MM.1S (cell line): ENCODE measurements around the gene CNTN1.

Experiments used
- DNase-seq: peaks from one replicate; pipeline ENCODE4 v3.0.0-alpha.2; 2015
- H2AFZ ChIP-seq: fragments of 300-600 bp; sonication (generic); 2 replicates; pipeline ENCODE4 v1.6.0; 2016; ENCODE audit warnings: antibody characterized with exemption, low read length
- H3F3A ChIP-seq: fragments of 300-600 bp; sonication (generic); 2 replicates; pipeline ENCODE4 v1.6.1; 2016; ENCODE audit warnings: mild to moderate bottlenecking, antibody characterized with exemption, low read length, moderate library complexity, mixed read lengths; ENCODE audit not compliant: insufficient read depth
- H3K27ac ChIP-seq: fragments of 300-600 bp; sonication (generic); 2 replicates; pipeline ENCODE4 v1.5.1; 2016; ENCODE audit warnings: mild to moderate bottlenecking, low read length
- H3K27me3 ChIP-seq: fragments of 300-600 bp; sonication (generic); replicated peaks from 2 replicates; pipeline ENCODE4 v1.6.0; 2016; ENCODE audit warnings: low read length; ENCODE audit not compliant: insufficient read depth
- H3K36me3 ChIP-seq: fragments of 300-600 bp; sonication (generic); replicated peaks from 2 replicates; pipeline ENCODE4 v1.6.1; 2016; ENCODE audit warnings: mild to moderate bottlenecking, low read length, mixed read lengths; ENCODE audit not compliant: insufficient read depth
- H3K4me1 ChIP-seq: fragments of 300-600 bp; sonication (generic); 2 replicates; pipeline ENCODE4 v1.6.1; 2016; ENCODE audit warnings: low read length, mixed read lengths
- H3K4me2 ChIP-seq: fragments of 300-600 bp; sonication (generic); 2 replicates; pipeline ENCODE4 v1.6.0; 2016; ENCODE audit warnings: low read depth, low read length
- H3K4me3 ChIP-seq: fragments of 300-600 bp; sonication (generic); 2 replicates; pipeline ENCODE4 v1.5.1; 2016; ENCODE audit warnings: low read length, mixed read lengths
- H3K79me2 ChIP-seq: fragments of 300-600 bp; sonication (generic); 2 replicates; pipeline ENCODE4 v1.6.1; 2016; ENCODE audit warnings: mixed run types, low read length, mixed read lengths
- H3K9ac ChIP-seq: fragments of 300-600 bp; sonication (generic); 2 replicates; pipeline ENCODE4 v1.6.1; 2016; ENCODE audit warnings: low read length, mixed read lengths
- H3K9me2 ChIP-seq: fragments of 300-600 bp; sonication (generic); replicated peaks from 2 replicates; pipeline ENCODE4 v1.6.1; 2016; ENCODE audit warnings: mild to moderate bottlenecking, low read length, mixed read lengths; ENCODE audit not compliant: insufficient read depth
- H3K9me3 ChIP-seq: fragments of 300-600 bp; sonication (generic); replicated peaks from 2 replicates; pipeline ENCODE4 v1.6.1; 2016; ENCODE audit warnings: mild to moderate bottlenecking, low read length, mixed read lengths; ENCODE audit not compliant: insufficient read depth
- H4K20me1 ChIP-seq: fragments of 300-600 bp; sonication (generic); 2 replicates; pipeline ENCODE4 v1.6.1; 2016; ENCODE audit warnings: mild to moderate bottlenecking, low read length, moderate library complexity, mixed read lengths; ENCODE audit not compliant: insufficient read depth
- EZH2 ChIP-seq: fragments of 300-600 bp; sonication (generic); optimal IDR thresholded peaks from 2 replicates; pipeline ENCODE3; 2017; ENCODE audit warnings: low read depth, mild to moderate bottlenecking, antibody characterized with exemption, low read length, mixed read lengths
- EZH2phosphoT487 ChIP-seq: fragments of 300-600 bp; sonication (generic); IDR thresholded peaks from 2 replicates; pipeline ENCODE4 v1.6.1; 2018; ENCODE audit warnings: antibody characterized with exemption, low read length
- TF ChIP-seq, protein P1 (sequence below): fragments of 300-600 bp; sonication (generic); IDR thresholded peaks from 2 replicates; pipeline ENCODE4 v1.5.1; 2016; ENCODE audit warnings: antibody characterized with exemption, low read length, mixed read lengths

The CNTN1 gene

DNA sequence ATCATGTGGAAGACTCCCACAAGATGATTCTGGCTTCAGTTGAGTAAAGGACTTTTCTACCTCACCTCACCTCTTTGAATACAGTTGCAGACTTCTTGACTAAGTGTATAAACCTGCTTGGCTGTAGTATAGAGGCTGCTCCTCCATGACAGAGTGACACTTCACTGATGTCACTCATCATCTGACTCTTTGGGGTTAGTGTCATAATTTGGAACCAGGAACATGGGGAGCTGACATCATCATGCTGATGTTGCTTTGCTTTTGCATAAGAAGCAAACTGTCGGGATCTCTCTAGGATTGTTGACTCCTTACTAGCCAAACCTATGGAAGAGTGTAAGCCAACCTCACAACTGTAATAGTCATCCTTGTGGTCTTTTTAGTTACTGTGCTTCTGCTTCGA is 420.7 kb downstream of the CNTN1 start:
- DNase-seq: no peak
- H3K9me3 ChIP-seq: no peaks in the 10 kb centered on the region
- H3K27ac ChIP-seq: no peak overlapping the region
- H3K27me3 ChIP-seq: no peaks in the 10 kb centered on the region
- H2AFZ ChIP-seq: no peak overlapping the region
- H4K20me1 ChIP-seq: no peaks in the 10 kb centered on the region
- H3K9me2 ChIP-seq: no peaks in the 10 kb centered on the region
- no peaks in the 10 kb centered on the region for H3K79me2 ChIP-seq
- TF ChIP-seq, protein P1, sequence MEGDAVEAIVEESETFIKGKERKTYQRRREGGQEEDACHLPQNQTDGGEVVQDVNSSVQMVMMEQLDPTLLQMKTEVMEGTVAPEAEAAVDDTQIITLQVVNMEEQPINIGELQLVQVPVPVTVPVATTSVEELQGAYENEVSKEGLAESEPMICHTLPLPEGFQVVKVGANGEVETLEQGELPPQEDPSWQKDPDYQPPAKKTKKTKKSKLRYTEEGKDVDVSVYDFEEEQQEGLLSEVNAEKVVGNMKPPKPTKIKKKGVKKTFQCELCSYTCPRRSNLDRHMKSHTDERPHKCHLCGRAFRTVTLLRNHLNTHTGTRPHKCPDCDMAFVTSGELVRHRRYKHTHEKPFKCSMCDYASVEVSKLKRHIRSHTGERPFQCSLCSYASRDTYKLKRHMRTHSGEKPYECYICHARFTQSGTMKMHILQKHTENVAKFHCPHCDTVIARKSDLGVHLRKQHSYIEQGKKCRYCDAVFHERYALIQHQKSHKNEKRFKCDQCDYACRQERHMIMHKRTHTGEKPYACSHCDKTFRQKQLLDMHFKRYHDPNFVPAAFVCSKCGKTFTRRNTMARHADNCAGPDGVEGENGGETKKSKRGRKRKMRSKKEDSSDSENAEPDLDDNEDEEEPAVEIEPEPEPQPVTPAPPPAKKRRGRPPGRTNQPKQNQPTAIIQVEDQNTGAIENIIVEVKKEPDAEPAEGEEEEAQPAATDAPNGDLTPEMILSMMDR: no peak
- no peak for TF ChIP-seq EZH2
- TF ChIP-seq EZH2phosphoT487: no peak
- H3K4me1 ChIP-seq: peaks cover 27% of the 10 kb centered on the region
- no peaks in the 10 kb centered on the region for H3F3A ChIP-seq
- H3K4me3 ChIP-seq: no peak overlapping the region
- H3K4me2 ChIP-seq: no peak overlapping the region
- H3K36me3 ChIP-seq: no peaks in the 10 kb centered on the region
- no peak overlapping the region for H3K9ac ChIP-seq

DNA sequence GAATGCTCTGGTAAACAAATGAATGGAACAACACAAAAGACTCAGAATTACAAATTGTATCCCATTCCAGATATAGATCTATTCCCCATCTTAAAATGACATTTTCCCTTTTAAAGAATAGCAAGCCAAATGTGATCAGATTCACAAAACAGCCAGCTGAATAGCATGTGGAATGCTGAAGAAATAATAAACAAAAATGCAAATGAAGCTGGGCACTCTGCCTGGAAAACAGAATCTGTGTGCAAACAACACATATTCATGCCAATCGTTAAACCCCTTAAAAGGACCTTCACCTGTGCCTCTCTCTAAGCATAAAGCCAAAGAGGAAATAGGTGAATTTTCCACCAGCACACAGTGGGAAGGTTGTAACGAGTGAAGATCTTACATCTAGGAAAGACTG is 428.0 kb downstream of the CNTN1 start:
- Histone ChIP-seq H3K9me2 (no peaks in the 10 kb centered on the region), H3K4me3 (no peak overlapping the region), H3K27ac (no peak overlapping the region), H3K9me3 (no peaks in the 10 kb centered on the region), H4K20me1 (no peaks in the 10 kb centered on the region), H3K36me3 (no peaks in the 10 kb centered on the region), H3K4me1 (no peaks in the 10 kb centered on the region), H3K4me2 (no peak overlapping the region), H3F3A (no peaks in the 10 kb centered on the region), H2AFZ (no peak overlapping the region), H3K27me3 (no peaks in the 10 kb centered on the region), H3K79me2 (no peaks in the 10 kb centered on the region), H3K9ac (no peak overlapping the region)
- TF ChIP-seq, protein P1: no peak
- TF ChIP-seq EZH2 (no peak), EZH2phosphoT487 (no peak)
- DNase-seq: no peak

DNA sequence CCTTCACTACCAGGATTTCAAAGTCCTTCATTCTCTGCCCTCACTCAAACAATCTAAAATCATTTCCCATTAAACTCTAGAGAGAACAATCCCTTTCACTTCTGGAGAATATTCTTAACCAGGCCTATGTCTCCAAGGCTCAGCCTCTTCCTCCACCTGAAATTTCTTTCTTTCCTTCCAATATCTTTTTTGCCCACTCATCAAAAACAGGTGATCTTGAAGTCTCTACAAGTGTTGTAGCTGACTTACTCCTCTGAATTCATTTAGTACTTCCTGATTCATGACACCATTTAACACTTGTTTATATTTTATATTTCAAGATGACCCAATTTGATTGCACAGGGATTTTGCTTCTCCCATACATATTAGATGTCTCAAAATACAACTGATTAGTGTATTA is 429.1 kb downstream of the CNTN1 start:
- H3K9ac ChIP-seq: no peak overlapping the region
- H3K27me3 ChIP-seq: no peaks in the 10 kb centered on the region
- no peak for TF ChIP-seq EZH2phosphoT487
- TF ChIP-seq, protein P1: no peak
- no peak for TF ChIP-seq EZH2

More for the DNA sequence above, 429.1 kb downstream of the CNTN1 start:
- no peak for DNase-seq
- no peak overlapping the region for H3K4me3 ChIP-seq
- H3K4me1 ChIP-seq: no peaks in the 10 kb centered on the region
- no peaks in the 10 kb centered on the region for H3K36me3 ChIP-seq
- H2AFZ ChIP-seq: no peak overlapping the region
- H3K9me2 ChIP-seq: no peaks in the 10 kb centered on the region
- H3K4me2 ChIP-seq: no peak overlapping the region
- no peaks in the 10 kb centered on the region for H4K20me1 ChIP-seq
- no peaks in the 10 kb centered on the region for H3F3A ChIP-seq
- H3K79me2 ChIP-seq: no peaks in the 10 kb centered on the region
- no peak overlapping the region for H3K27ac ChIP-seq
- no peaks in the 10 kb centered on the region for H3K9me3 ChIP-seq
